HG02623 (cell line): ENCODE results near the gene AWAT1.
"Not testable (repeated sequence)": the region's sequence is repeated elsewhere in the genome, so short reads cannot be mapped to it uniquely, and the experiment has no call there.

Experiments
- ATAC-seq: cut with Tn5 transposase; IDR thresholded peaks from one replicate; pipeline ENCODE4 v1.9.1; 2021; ENCODE audit warnings: moderate library complexity; ENCODE audit not compliant: unreplicated experiment

The AWAT1 gene

GRCh38 chrX:70234355-70234754, at the start of gene AWAT1:
Gene AWAT1, plus strand, starts transcription at chrX:70234655. Its CDS starts 41 bp downstream, at chrX:70234696.
- ATAC-seq: no peak

- ATAC-seq: no peak
Observed at GRCh38 chrX:70190225-70190624, 44.2 kb upstream of the AWAT1 start.

GRCh38 chrX:70196961-70197720, 37.3 kb upstream of the AWAT1 start:
- peak; percentile 89 for ATAC-seq

GRCh38 chrX:70201732-70202131, 32.7 kb upstream of the AWAT1 start:
- ATAC-seq: no peak

GRCh38 chrX:70208479-70208878, 26.0 kb upstream of the AWAT1 start:
- no peak for ATAC-seq

- ATAC-seq: not testable (repeated sequence)
Observed at GRCh38 chrX:70209570-70209969, 24.9 kb upstream of the AWAT1 start.

GRCh38 chrX:70219938-70220764, 14.3 kb upstream of the AWAT1 start:
- ATAC-seq: no peak

- ATAC-seq: no peak
Observed at GRCh38 chrX:70226048-70226447, 8.4 kb upstream of the AWAT1 start.

- ATAC-seq: no peak
Observed at GRCh38 chrX:70226687-70227086, 7.8 kb upstream of the AWAT1 start.

- no peak for ATAC-seq
Observed at GRCh38 chrX:70231666-70232065, 2.8 kb upstream of the AWAT1 start.

GRCh38 chrX:70240751-70241150, 6.3 kb downstream of the AWAT1 start:
- ATAC-seq: no peak

- no peak for ATAC-seq
Observed at GRCh38 chrX:70241501-70241900, 7.0 kb downstream of the AWAT1 start.

- ATAC-seq: not testable (repeated sequence)
Observed at GRCh38 chrX:70243601-70244000, 9.1 kb downstream of the AWAT1 start.

GRCh38 chrX:70244881-70245280, 10.4 kb downstream of the AWAT1 start:
- no peak for ATAC-seq

- ATAC-seq: no peak
Observed at GRCh38 chrX:70247252-70247651, 12.8 kb downstream of the AWAT1 start.

- no peak for ATAC-seq
Observed at GRCh38 chrX:70252491-70252890, 18.0 kb downstream of the AWAT1 start.

- ATAC-seq: no peak
Observed at GRCh38 chrX:70253377-70254062, 19.1 kb downstream of the AWAT1 start.

- ATAC-seq: no peak
Observed at GRCh38 chrX:70254063-70254400, 19.6 kb downstream of the AWAT1 start.

- ATAC-seq: no peak
Observed at GRCh38 chrX:70254909-70255308, 20.5 kb downstream of the AWAT1 start.

GRCh38 chrX:70255452-70255851, 21.0 kb downstream of the AWAT1 start:
- ATAC-seq: no peak

- no peak for ATAC-seq
Observed at GRCh38 chrX:70257423-70258288, 23.2 kb downstream of the AWAT1 start.
